Measurements from ENCODE around the gene PUS7L.
"Not testable (repeated sequence)": the region's sequence is repeated elsewhere in the genome, so short reads cannot be mapped to it uniquely, and the experiment has no call there.

The PUS7L gene

GRCh38 chr12:43694879-43695278, 63.7 kb downstream of the PUS7L start:
- TF ChIP-seq, protein P1, sequence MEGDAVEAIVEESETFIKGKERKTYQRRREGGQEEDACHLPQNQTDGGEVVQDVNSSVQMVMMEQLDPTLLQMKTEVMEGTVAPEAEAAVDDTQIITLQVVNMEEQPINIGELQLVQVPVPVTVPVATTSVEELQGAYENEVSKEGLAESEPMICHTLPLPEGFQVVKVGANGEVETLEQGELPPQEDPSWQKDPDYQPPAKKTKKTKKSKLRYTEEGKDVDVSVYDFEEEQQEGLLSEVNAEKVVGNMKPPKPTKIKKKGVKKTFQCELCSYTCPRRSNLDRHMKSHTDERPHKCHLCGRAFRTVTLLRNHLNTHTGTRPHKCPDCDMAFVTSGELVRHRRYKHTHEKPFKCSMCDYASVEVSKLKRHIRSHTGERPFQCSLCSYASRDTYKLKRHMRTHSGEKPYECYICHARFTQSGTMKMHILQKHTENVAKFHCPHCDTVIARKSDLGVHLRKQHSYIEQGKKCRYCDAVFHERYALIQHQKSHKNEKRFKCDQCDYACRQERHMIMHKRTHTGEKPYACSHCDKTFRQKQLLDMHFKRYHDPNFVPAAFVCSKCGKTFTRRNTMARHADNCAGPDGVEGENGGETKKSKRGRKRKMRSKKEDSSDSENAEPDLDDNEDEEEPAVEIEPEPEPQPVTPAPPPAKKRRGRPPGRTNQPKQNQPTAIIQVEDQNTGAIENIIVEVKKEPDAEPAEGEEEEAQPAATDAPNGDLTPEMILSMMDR (IDR thresholded peaks at IDR 0.05; ENCODE audit: extremely low read depth, missing control alignments): no peak
- no peak for DNase-seq (ENCODE audit: low spot score)

DNA sequence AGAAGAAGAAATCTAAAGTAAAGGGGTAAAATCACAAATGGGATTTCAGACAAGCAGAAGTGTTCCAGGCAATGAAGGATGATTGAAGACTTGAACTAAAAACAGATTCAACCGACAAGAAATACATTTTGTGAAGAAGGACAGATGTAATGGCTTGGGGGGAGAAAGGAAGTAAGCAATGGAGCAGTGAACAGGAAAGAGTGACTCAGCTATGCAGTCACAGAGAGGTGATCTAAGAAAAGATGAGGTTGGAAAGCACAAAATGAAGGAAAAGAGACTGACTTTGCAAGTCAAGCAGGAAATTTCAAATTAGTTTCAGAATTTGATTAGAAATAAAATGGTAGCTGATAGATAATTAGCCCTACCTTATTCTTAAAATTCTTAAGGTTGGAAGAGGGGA, 66.5 kb downstream of the PUS7L start:
- DNase-seq (ENCODE audit: low spot score): no peak
- TF ChIP-seq, protein P1 (IDR thresholded peaks at IDR 0.05; ENCODE audit: extremely low read depth, missing control alignments): no peak

- not testable (repeated sequence) for DNase-seq (ENCODE audit: low spot score)
These were observed 73.1 kb downstream of the PUS7L start for GRCh38 chr12:43685491-43685890.

- peak; percentile 56 for DNase-seq (ENCODE audit: low spot score)
- TF ChIP-seq, protein P1 (IDR thresholded peaks at IDR 0.05; ENCODE audit: extremely low read depth, missing control alignments): peak; percentile 64
These were observed 82.3 kb downstream of the PUS7L start for GRCh38 chr12:43676183-43676813.

GRCh38 chr12:43675048-43675904, 83.3 kb downstream of the PUS7L start:
- TF ChIP-seq, protein P1 (IDR thresholded peaks at IDR 0.05; ENCODE audit: extremely low read depth, missing control alignments): no peak

DNA sequence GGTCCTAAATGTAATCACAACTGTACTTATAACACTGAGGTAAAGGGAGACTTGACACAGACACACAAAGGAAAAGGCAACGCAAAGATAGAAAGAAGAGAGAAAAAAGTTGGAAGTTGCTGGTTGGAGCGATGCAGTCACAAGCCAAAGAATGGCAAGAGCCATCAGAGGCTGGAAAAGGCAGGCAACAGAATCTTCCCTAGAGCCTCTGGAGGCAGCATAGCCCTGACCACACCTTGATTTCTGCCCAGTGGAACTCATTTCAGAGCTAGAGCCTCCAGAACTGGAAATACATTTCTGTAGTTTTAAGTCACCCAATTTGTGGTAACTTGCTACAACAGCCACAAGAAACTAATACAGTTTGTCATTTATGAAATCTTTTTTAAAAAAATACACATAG, 89.2 kb downstream of the PUS7L start:
- no peak for DNase-seq (ENCODE audit: low spot score)
- TF ChIP-seq, protein P1 (IDR thresholded peaks at IDR 0.05; ENCODE audit: extremely low read depth, missing control alignments): no peak

More at GRCh38 chr12:43675048-43675904, 83.3 kb downstream of the PUS7L start:
- no peak for DNase-seq (ENCODE audit: low spot score)
